ENCODE results near the gene PSD. TPM values are rescaled to one million over a fixed set of nuclear protein-coding genes. Genes with fewer than 3 reads are reported as not detected.

Gene PSD
- total and polyA plus RNA-seq, 9 of the 15 experiments (the other 6 are each of a cell fraction or from before 2014, with no cell fraction given), result 0.11 to 1.7 (median 0.54) TPM; not detected in 2

- TF ChIP-seq ILF3 (IDR thresholded peaks at IDR 0.05; ENCODE audit: borderline replicate concordance) (no peak), ZNF699 (CRISPR knock-in tag; IDR thresholded peaks at IDR 0.05; ENCODE audit: insufficient replicate concordance) (no peak), EHMT2 (IDR thresholded peaks at IDR 0.05) (no peak), POU5F1 (IDR thresholded peaks at IDR 0.05; ENCODE audit: borderline replicate concordance, low read depth, low read length, partially characterized antibody) (no peak), RFX5 (IDR thresholded peaks at IDR 0.05; ENCODE audit: low read depth, low read length) (no peak), RBM22 (IDR thresholded peaks at IDR 0.05; ENCODE audit: low read depth, low read length, poor library complexity, severe bottlenecking) (no peak), ARID2 (IDR thresholded peaks at IDR 0.05) (no peak), KLF1 (tag; IDR thresholded peaks at IDR 0.05) (no peak), LEF1 (IDR thresholded peaks at IDR 0.05) (peak; percentile 78; the same call in 1 of the 2 replicates), SMARCA4 (IDR thresholded peaks at IDR 0.05) (peak; percentile 91), ZC3H8 (IDR thresholded peaks at IDR 0.05) (no peak), SNRNP70 (optimal IDR thresholded peaks at IDR 0.05; ENCODE audit: low read depth, low read length) (no peak), TARDBP (IDR thresholded peaks at IDR 0.05) (no peak), L3MBTL2 (IDR thresholded peaks at IDR 0.05) (peak; percentile 39; the same call in 1 of the 2 replicates), NUFIP1 (IDR thresholded peaks at IDR 0.05; ENCODE audit: partially characterized antibody) (no peak), TGIF2 (CRISPR knock-in tag; IDR thresholded peaks at IDR 0.05) (no peak), FOXO4 (CRISPR knock-in tag; IDR thresholded peaks at IDR 0.05) (no peak), IRF2 (CRISPR knock-in tag; IDR thresholded peaks at IDR 0.05) (no peak), GATA2 (CRISPR knock-in tag; IDR thresholded peaks at IDR 0.05) (no peak), CREBBP (IDR thresholded peaks at IDR 0.05; ENCODE audit: low read depth, low read length) (no peak), ZBTB1 (CRISPR knock-in tag; IDR thresholded peaks at IDR 0.05; ENCODE audit: borderline replicate concordance, low read depth) (no peak), NR3C1 (CRISPR knock-in tag; IDR thresholded peaks at IDR 0.05) (no peak), PURB (CRISPR knock-in tag; IDR thresholded peaks at IDR 0.05; ENCODE audit: low read depth) (no peak), NFIX (CRISPR knock-in tag; IDR thresholded peaks at IDR 0.05; ENCODE audit: low read depth) (no peak), CBX5 (IDR thresholded peaks at IDR 0.05; ENCODE audit: borderline replicate concordance, low read depth) (no peak), ARID4B (CRISPR knock-in tag; IDR thresholded peaks at IDR 0.05) (no peak)
Measured at GRCh38 chr10:102455893-102456471, 37.4 kb upstream of the PSD start (continued).
